ENCODE measurements around the gene RNF123.

The RNF123 gene

GRCh38 chr3:49715611-49716121 lies 26.3 kb downstream of the RNF123 start:
- Histone ChIP-seq H3K4me1 (ENCODE audit: control insufficient read depth, insufficient read depth, low read length, poor library complexity, severe bottlenecking) (no peaks in the 10 kb centered on the region), H3K9me3 (ENCODE audit: control insufficient read depth, low read length) (no peaks in the 10 kb centered on the region), H3K36me3 (ENCODE audit: control insufficient read depth, insufficient read depth, low read length) (peaks cover 23% of the 10 kb centered on the region), H3K27ac (ENCODE audit: low read depth, low read length, severe bottlenecking) (no peak overlapping the region), H3K4me3 (ENCODE audit: extremely low read depth, insufficient read depth, low read length, poor library complexity, severe bottlenecking) (no peak overlapping the region)
- WGBS, 2 experiments (ENCODE audit: insufficient coverage in 2 of 2) = 94 to 97% methylated on average over 13 of the region's 13 CpGs

- Histone ChIP-seq H3K9me3 (ENCODE audit: control insufficient read depth, low read length) (no peaks in the 10 kb centered on the region), H3K4me3 (ENCODE audit: extremely low read depth, insufficient read depth, low read length, poor library complexity, severe bottlenecking) (no peak overlapping the region), H3K4me1 (ENCODE audit: control insufficient read depth, insufficient read depth, low read length, poor library complexity, severe bottlenecking) (no peaks in the 10 kb centered on the region), H3K27ac (ENCODE audit: low read depth, low read length, severe bottlenecking) (no peak overlapping the region), H3K36me3 (ENCODE audit: control insufficient read depth, insufficient read depth, low read length) (peaks cover 27% of the 10 kb centered on the region)
- 93 to 100% methylated on average over 4 of the region's 7 CpGs for WGBS, 2 experiments (ENCODE audit: insufficient coverage in 2 of 2)
These were observed 26.8 kb downstream of the RNF123 start for GRCh38 chr3:49716169-49716568.

GRCh38 chr3:49716691-49717210 lies 27.4 kb downstream of the RNF123 start:
- WGBS, 2 experiments (ENCODE audit: insufficient coverage in 2 of 2) = 91 to 94% methylated on average over 15 of the region's 16 CpGs
- H3K36me3 ChIP-seq (ENCODE audit: control insufficient read depth, insufficient read depth, low read length) = peaks cover 33% of the 10 kb centered on the region
- no peaks in the 10 kb centered on the region for H3K4me1 ChIP-seq (ENCODE audit: control insufficient read depth, insufficient read depth, low read length, poor library complexity, severe bottlenecking)
- H3K4me3 ChIP-seq (ENCODE audit: extremely low read depth, insufficient read depth, low read length, poor library complexity, severe bottlenecking) = no peak overlapping the region
- no peak overlapping the region for H3K27ac ChIP-seq (ENCODE audit: low read depth, low read length, severe bottlenecking)
- no peaks in the 10 kb centered on the region for H3K9me3 ChIP-seq (ENCODE audit: control insufficient read depth, low read length)

- peaks cover 38% of the 10 kb centered on the region for H3K36me3 ChIP-seq (ENCODE audit: control insufficient read depth, insufficient read depth, low read length)
- 94% methylated on average over 9 to 10 of the region's 14 CpGs for WGBS, 2 experiments (ENCODE audit: insufficient coverage in 2 of 2)
- H3K9me3 ChIP-seq (ENCODE audit: control insufficient read depth, low read length) = no peaks in the 10 kb centered on the region
- H3K4me1 ChIP-seq (ENCODE audit: control insufficient read depth, insufficient read depth, low read length, poor library complexity, severe bottlenecking) = no peaks in the 10 kb centered on the region
- no peak overlapping the region for H3K4me3 ChIP-seq (ENCODE audit: extremely low read depth, insufficient read depth, low read length, poor library complexity, severe bottlenecking)
- H3K27ac ChIP-seq (ENCODE audit: low read depth, low read length, severe bottlenecking) = no peak overlapping the region
These were observed 28.0 kb downstream of the RNF123 start for GRCh38 chr3:49717211-49717958.

GRCh38 chr3:49717959-49718857 lies 28.9 kb downstream of the RNF123 start:
- Histone ChIP-seq H3K4me1 (ENCODE audit: control insufficient read depth, insufficient read depth, low read length, poor library complexity, severe bottlenecking) (peaks cover 5% of the 10 kb centered on the region), H3K4me3 (ENCODE audit: extremely low read depth, insufficient read depth, low read length, poor library complexity, severe bottlenecking) (no peak overlapping the region), H3K9me3 (ENCODE audit: control insufficient read depth, low read length) (no peaks in the 10 kb centered on the region), H3K36me3 (ENCODE audit: control insufficient read depth, insufficient read depth, low read length) (peaks cover 44% of the 10 kb centered on the region), H3K27ac (ENCODE audit: low read depth, low read length, severe bottlenecking) (no peak overlapping the region)
- 96 to 98% methylated on average over 70 to 75 of the region's 75 CpGs for WGBS, 2 experiments (ENCODE audit: insufficient coverage in 2 of 2)

- Histone ChIP-seq H3K9me3 (ENCODE audit: control insufficient read depth, low read length) (no peaks in the 10 kb centered on the region), H3K4me3 (ENCODE audit: extremely low read depth, insufficient read depth, low read length, poor library complexity, severe bottlenecking) (peak overlapping the region; percentile 39), H3K4me1 (ENCODE audit: control insufficient read depth, insufficient read depth, low read length, poor library complexity, severe bottlenecking) (peaks cover 5% of the 10 kb centered on the region), H3K27ac (ENCODE audit: low read depth, low read length, severe bottlenecking) (no peak overlapping the region), H3K36me3 (ENCODE audit: control insufficient read depth, insufficient read depth, low read length) (peaks cover 44% of the 10 kb centered on the region)
- 61 to 76% methylated on average over 31 to 33 of the region's 33 CpGs for WGBS, 2 experiments (ENCODE audit: insufficient coverage in 2 of 2)
These were observed 29.5 kb downstream of the RNF123 start for GRCh38 chr3:49718858-49719213.

- Histone ChIP-seq H3K4me3 (ENCODE audit: extremely low read depth, insufficient read depth, low read length, poor library complexity, severe bottlenecking) (peak within 1 kb of the TSS; percentile 39), H3K9me3 (ENCODE audit: control insufficient read depth, low read length) (no peaks in the 10 kb centered on the region), H3K36me3 (ENCODE audit: control insufficient read depth, insufficient read depth, low read length) (peaks cover 44% of the 10 kb centered on the region), H3K4me1 (ENCODE audit: control insufficient read depth, insufficient read depth, low read length, poor library complexity, severe bottlenecking) (peaks cover 5% of the 10 kb centered on the region), H3K27ac (ENCODE audit: low read depth, low read length, severe bottlenecking) (peak within 1 kb of the TSS; percentile 49)
- WGBS, 2 experiments (ENCODE audit: insufficient coverage in 2 of 2) = 13 to 14% methylated on average over 43 to 48 of the region's 50 CpGs
These were observed 30.0 kb downstream of the RNF123 start, which contains the start of gene AMIGO3 for GRCh38 chr3:49719214-49719884. TSS of gene AMIGO3 (minus strand) at chr3:49719684. CDS start at chr3:49719465, 219 bp downstream.

GRCh38 chr3:49720855-49721595 lies 31.7 kb downstream of the RNF123 start:
- Histone ChIP-seq H3K9me3 (ENCODE audit: control insufficient read depth, low read length) (no peaks in the 10 kb centered on the region), H3K4me3 (ENCODE audit: extremely low read depth, insufficient read depth, low read length, poor library complexity, severe bottlenecking) (no peak overlapping the region), H3K4me1 (ENCODE audit: control insufficient read depth, insufficient read depth, low read length, poor library complexity, severe bottlenecking) (peaks cover 9% of the 10 kb centered on the region), H3K36me3 (ENCODE audit: control insufficient read depth, insufficient read depth, low read length) (peaks cover 54% of the 10 kb centered on the region), H3K27ac (ENCODE audit: low read depth, low read length, severe bottlenecking) (no peak overlapping the region)
- WGBS, 2 experiments (ENCODE audit: insufficient coverage in 2 of 2) = 98 to 100% methylated on average over 4 of the region's 4 CpGs

GRCh38 chr3:49721596-49721895 lies 32.2 kb downstream of the RNF123 start:
- Histone ChIP-seq H3K4me3 (ENCODE audit: extremely low read depth, insufficient read depth, low read length, poor library complexity, severe bottlenecking) (no peak overlapping the region), H3K27ac (ENCODE audit: low read depth, low read length, severe bottlenecking) (no peak overlapping the region), H3K4me1 (ENCODE audit: control insufficient read depth, insufficient read depth, low read length, poor library complexity, severe bottlenecking) (peaks cover 9% of the 10 kb centered on the region), H3K9me3 (ENCODE audit: control insufficient read depth, low read length) (no peaks in the 10 kb centered on the region), H3K36me3 (ENCODE audit: control insufficient read depth, insufficient read depth, low read length) (peaks cover 54% of the 10 kb centered on the region)
- 87 to 94% methylated on average over 6 to 9 of the region's 9 CpGs for WGBS, 2 experiments (ENCODE audit: insufficient coverage in 2 of 2)

Measured in mesodermal cell (in vitro differentiated cells).